HepG2 (cell line): ENCODE measurements around the gene INSRR. TPM values are rescaled to one million over a fixed set of nuclear protein-coding genes. Genes with fewer than 3 reads are reported as not detected.

Experiments used
- CREB3 ChIP-seq: sonication (generic); formaldehyde crosslinking; IDR thresholded peaks from 2 replicates; pipeline ENCODE4 v1.5.0; 2020; ENCODE audit warnings: missing genetic modification reagents
- CTCF ChIP-seq: sonication (generic); formaldehyde crosslinking; IDR thresholded peaks from 2 replicates; pipeline ENCODE4 v1.5.0; 2020; ENCODE audit warnings: mild to moderate bottlenecking, missing genetic modification reagents, moderate library complexity
- GLI4 ChIP-seq: sonication (generic); formaldehyde crosslinking; IDR thresholded peaks from 2 replicates; pipeline ENCODE4 v1.5.1; 2020; ENCODE audit warnings: missing genetic modification reagents, mild to moderate bottlenecking, moderate library complexity, borderline replicate concordance
- IRF1 ChIP-seq: sonication (generic); formaldehyde crosslinking; IDR thresholded peaks from 2 replicates; pipeline ENCODE4 v1.4.0; 2020; ENCODE audit warnings: low read depth, mild to moderate bottlenecking, missing genetic modification reagents
- KAT2B ChIP-seq: fragments of 150-350 bp; IDR thresholded peaks from 2 replicates; pipeline ENCODE4 v1.6.1; 2014; ENCODE audit warnings: low read depth, low read length, borderline replicate concordance
- KLF12 ChIP-seq: sonication (generic); formaldehyde crosslinking; IDR thresholded peaks from 2 replicates; pipeline ENCODE4 v1.4.0; 2020; ENCODE audit warnings: missing genetic modification reagents, borderline replicate concordance
- NFRKB ChIP-seq: fragments of 450-650 bp; IDR thresholded peaks from 2 replicates; pipeline ENCODE4 v1.6.1; 2017
- PHF20 ChIP-seq: sonication (generic); formaldehyde crosslinking; IDR thresholded peaks from 2 replicates; pipeline ENCODE4 v1.5.0; 2020; ENCODE audit warnings: mild to moderate bottlenecking, missing genetic modification reagents
- PLRG1 ChIP-seq: fragments of 450-650 bp; conservative IDR thresholded peaks from 2 replicates; pipeline ENCODE4 v1.6.1; 2016
- RFX1 ChIP-seq: fragments of 450-650 bp; IDR thresholded peaks from 2 replicates; pipeline ENCODE4 v1.6.1; 2017
- SALL1 ChIP-seq: sonication (generic); formaldehyde crosslinking; IDR thresholded peaks from 2 replicates; pipeline ENCODE4 v1.8.0; 2022; ENCODE audit warnings: mild to moderate bottlenecking, missing genetic modification reagents
- SMYD3 ChIP-seq: sonication (generic); formaldehyde crosslinking; IDR thresholded peaks from 2 replicates; pipeline ENCODE4 v1.8.1; 2023; ENCODE audit warnings: mild to moderate bottlenecking, missing genetic modification reagents
- SNAPC2 ChIP-seq: sonication (generic); formaldehyde crosslinking; IDR thresholded peaks from 2 replicates; pipeline ENCODE4 v1.8.1; 2022; ENCODE audit warnings: mild to moderate bottlenecking, missing genetic modification reagents
- TBP ChIP-seq: sonication (generic); formaldehyde crosslinking; IDR thresholded peaks from 2 replicates; pipeline ENCODE4 v1.5.0; 2020; ENCODE audit warnings: missing genetic modification reagents
- TFDP2 ChIP-seq: sonication (generic); formaldehyde crosslinking; IDR thresholded peaks from 2 replicates; pipeline ENCODE4 v1.4.0; 2020; ENCODE audit warnings: missing genetic modification reagents
- ZBTB42 ChIP-seq: sonication (generic); formaldehyde crosslinking; IDR thresholded peaks from 2 replicates; pipeline ENCODE4 v1.5.0; 2020; ENCODE audit warnings: mild to moderate bottlenecking, missing genetic modification reagents
- ZFP62 ChIP-seq: sonication (generic); formaldehyde crosslinking; IDR thresholded peaks from 2 replicates; pipeline ENCODE4 v1.4.0; 2020; ENCODE audit warnings: missing genetic modification reagents
- ZNF138 ChIP-seq: sonication (generic); formaldehyde crosslinking; IDR thresholded peaks from 2 replicates; pipeline ENCODE4 v1.5.0; 2020; ENCODE audit warnings: mild to moderate bottlenecking, low read depth, missing genetic modification reagents
- ZNF205 ChIP-seq: IDR thresholded peaks from 2 replicates; pipeline ENCODE4 v1.6.1; 2018; ENCODE audit warnings: missing biosample characterization, missing genetic modification reagents
- ZNF263 ChIP-seq: sonication (generic); formaldehyde crosslinking; IDR thresholded peaks from 2 replicates; pipeline ENCODE4 v1.4.0; 2020; ENCODE audit warnings: missing genetic modification reagents
- ZNF382 ChIP-seq: sonication (generic); formaldehyde crosslinking; IDR thresholded peaks from 2 replicates; pipeline ENCODE4 v1.5.0; 2020; ENCODE audit warnings: missing genetic modification reagents, mild to moderate bottlenecking, borderline replicate concordance
- ZNF414 ChIP-seq: sonication (generic); formaldehyde crosslinking; IDR thresholded peaks from 2 replicates; pipeline ENCODE4 v1.5.0; 2020; ENCODE audit warnings: missing genetic modification reagents
- ZNF468 ChIP-seq: sonication (generic); formaldehyde crosslinking; IDR thresholded peaks from 2 replicates; pipeline ENCODE4 v1.8.0; 2022; ENCODE audit warnings: mild to moderate bottlenecking, moderate library complexity, missing genetic modification reagents
- ZNF513 ChIP-seq: sonication (generic); formaldehyde crosslinking; conservative IDR thresholded peaks from 2 replicates; pipeline ENCODE4 v1.5.0; 2020; ENCODE audit warnings: missing genetic modification reagents
- ZNF879 ChIP-seq: sonication (generic); formaldehyde crosslinking; IDR thresholded peaks from 2 replicates; pipeline ENCODE4 v1.8.1; 2023; ENCODE audit warnings: missing genetic modification reagents
- polyA plus RNA-seq, 8 experiments: library from polyadenylated mRNA; depleted of rRNA in 3 of 8; stranded (reverse) in 7 of 8; unstranded in 1 of 8; fragments of >200 nt; fragmentation: Illumina TruSeq in 4 of 8; extraction: Trizol in 4 of 8; gene quantifications; 2 replicates each; pipeline versions ENCODE4 v1.2.1 to v1.2.3, GENCODE V29; 2011 to 2016; ENCODE audit warnings: low read depth in 4 of 8, missing spikeins in 1 of 8, mixed read lengths in 1 of 8; ENCODE audit not compliant: insufficient read depth in 1 of 8
- total RNA-seq, 5 experiments: library from RNA; depleted of rRNA; stranded (reverse); fragments of >200 nt; fragmentation: Illumina TruSeq; extraction: Trizol; gene quantifications; 2 replicates each; pipeline ENCODE4 v1.2.3, GENCODE V29; 2016; ENCODE audit warnings: low read depth in 1 of 5

Gene INSRR
- total and polyA plus RNA-seq, 2 of the 13 experiments (the other 11 are each of a cell fraction or from before 2014, with no cell fraction given): not detected

- TF ChIP-seq CTCF (CRISPR knock-in tag): peak; percentile 91
- TF ChIP-seq ZNF468 (CRISPR knock-in tag): no peak
- no peak for TF ChIP-seq GLI4 (CRISPR knock-in tag)
- no peak for TF ChIP-seq TBP (CRISPR knock-in tag)
- 0 out of 2 replicates have a peak, but pooled peaks have one; percentile 33 for TF ChIP-seq SALL1 (CRISPR knock-in tag)
- no peak for TF ChIP-seq CREB3
- no peak for TF ChIP-seq RFX1
- TF ChIP-seq ZNF513 (CRISPR knock-in tag): no peak
- TF ChIP-seq IRF1: no peak
- TF ChIP-seq ZNF382 (CRISPR knock-in tag): no peak
- no peak for TF ChIP-seq PHF20 (CRISPR knock-in tag)
- no peak for TF ChIP-seq SNAPC2 (CRISPR knock-in tag)
- no peak for TF ChIP-seq ZBTB42 (CRISPR knock-in tag)
- no peak for TF ChIP-seq ZNF879 (CRISPR knock-in tag)
- TF ChIP-seq NFRKB: no peak
- TF ChIP-seq SMYD3 (CRISPR knock-in tag): no peak
- no peak for TF ChIP-seq KAT2B
- TF ChIP-seq KLF12: 0 out of 2 replicates have a peak, but pooled peaks have one; percentile 61
- TF ChIP-seq TFDP2 (CRISPR knock-in tag): no peak
- TF ChIP-seq ZNF205: no peak
- no peak for TF ChIP-seq ZNF414 (CRISPR knock-in tag)
- TF ChIP-seq ZFP62: no peak
- no peak for TF ChIP-seq ZNF138 (CRISPR knock-in tag)
- no peak for TF ChIP-seq PLRG1
- no peak for TF ChIP-seq ZNF263 (CRISPR knock-in tag)
Observed at GRCh38 chr1:156892190-156893047, 33.5 kb upstream of the INSRR start (continued).
